IMR-90 (cell line): ENCODE measurements around the gene CMIP. TPM values are rescaled to one million over a fixed set of nuclear protein-coding genes. Genes with fewer than 3 reads are reported as not detected.

Experiments
- ATAC-seq: fragments of 200-7000 bp; cut with Tn5 transposase; 2 replicates; pipeline ENCODE4 v1.9.1; 2020; ENCODE audit warnings: low read depth, mild to moderate bottlenecking, moderate library complexity
- BruUV-seq: library from RNA; stranded (reverse); fragments of 400-500 nt; replicated peaks from 2 replicates; lab custom pipeline; 2021; lab: Mats Ljungman, UMichigan
- CTCF ChIA-PET: fragments of 300-600 bp; formaldehyde crosslinking; extraction: SDS; loops from one replicate; lab custom pipeline; 2021; ENCODE audit warnings: antibody characterized with exemption; lab: Yijun Ruan, JAX
- POLR2A ChIA-PET: fragments of 300-600 bp; sonication (Branson Sonifier 250); formaldehyde crosslinking; loops from one replicate; lab custom pipeline; 2022; ENCODE audit warnings: antibody characterized with exemption; ENCODE audit not compliant: unreplicated experiment; lab: Charles Lee
- DNase-seq: peaks from one replicate; pipeline ENCODE4 v3.0.0; 2013
- H2AFZ ChIP-seq: replicated peaks from 2 replicates; pipeline ENCODE3; 2013; ENCODE audit warnings: low read length, mild to moderate bottlenecking; ENCODE audit not compliant: poor library complexity
- H2AK5ac ChIP-seq: 2 replicates; pipeline ENCODE4 v1.6.1; 2013; ENCODE audit warnings: low read depth, low read length, inconsistent platforms
- H2AK9ac ChIP-seq: replicated peaks from 2 replicates; pipeline ENCODE3; 2013; ENCODE audit warnings: mild to moderate bottlenecking, low read depth, low read length, moderate library complexity; ENCODE audit not compliant: poor library complexity
- H2BK120ac ChIP-seq: 2 replicates; pipeline ENCODE4 v1.6.1; 2013; ENCODE audit warnings: low read depth, low read length, inconsistent platforms
- H2BK15ac ChIP-seq: 3 replicates; pipeline ENCODE4 v1.6.1; 2013; ENCODE audit warnings: low read depth, low read length, inconsistent platforms
- H2BK20ac ChIP-seq: 2 replicates; pipeline ENCODE4 v1.6.1; 2013; ENCODE audit warnings: low read depth, mild to moderate bottlenecking, inconsistent platforms, low read length, moderate library complexity
- H2BK5ac ChIP-seq: 2 replicates; pipeline ENCODE4 v1.6.1; 2013; ENCODE audit warnings: mild to moderate bottlenecking, low read depth, low read length, inconsistent platforms; ENCODE audit not compliant: poor library complexity, severe bottlenecking
- H3K14ac ChIP-seq: replicated peaks from 2 replicates; pipeline ENCODE4 v1.6.1; 2013; ENCODE audit warnings: low read depth, low read length, inconsistent platforms
- H3K18ac ChIP-seq: 2 replicates; pipeline ENCODE4 v1.6.1; 2013; ENCODE audit warnings: low read depth, low read length, control low read depth
- H3K23ac ChIP-seq: 2 replicates; pipeline ENCODE4 v1.6.1; 2013; ENCODE audit warnings: low read depth, low read length, inconsistent platforms
- H3K27ac ChIP-seq: 2 replicates; pipeline ENCODE4 v1.5.1; 2013; ENCODE audit warnings: mild to moderate bottlenecking, control low read depth, low read length; ENCODE audit not compliant: insufficient read depth
- H3K27me3 ChIP-seq: 2 replicates; pipeline ENCODE4 v1.6.1; 2013; ENCODE audit warnings: low read length; ENCODE audit not compliant: control insufficient read depth, insufficient read depth
- H3K36me3 ChIP-seq: 2 replicates; pipeline ENCODE4 v1.6.1; 2013; ENCODE audit warnings: low read length, mixed read lengths; ENCODE audit not compliant: control insufficient read depth, insufficient read depth
- H3K4ac ChIP-seq: 2 replicates; pipeline ENCODE4 v1.6.1; 2013; ENCODE audit warnings: low read depth, low read length, inconsistent platforms
- H3K4me1 ChIP-seq: 2 replicates; pipeline ENCODE4 v1.6.1; 2013; ENCODE audit warnings: low read length, mixed read lengths; ENCODE audit not compliant: control insufficient read depth, insufficient read depth
- H3K4me2 ChIP-seq: 2 replicates; pipeline ENCODE4 v1.6.1; 2013; ENCODE audit warnings: low read depth, mild to moderate bottlenecking, control low read depth, low read length, moderate library complexity
- H3K4me3 ChIP-seq: 2 replicates; pipeline ENCODE4 v1.5.1; 2013; ENCODE audit warnings: low read depth, mild to moderate bottlenecking, control low read depth, low read length, moderate library complexity; ENCODE audit not compliant: insufficient read depth
- H3K56ac ChIP-seq: 2 replicates; pipeline ENCODE4 v1.6.1; 2013; ENCODE audit warnings: low read length, inconsistent platforms; ENCODE audit not compliant: insufficient read depth; ENCODE audit errors: extremely low read depth
- H3K79me1 ChIP-seq, 2 experiments: 2 replicates each; pipeline ENCODE4 v1.6.1; 2013; ENCODE audit warnings: low read length in 2 of 2, inconsistent platforms in 1 of 2, low read depth in 1 of 2
- H3K9ac ChIP-seq: 2 replicates; pipeline ENCODE4 v1.6.1; 2013; ENCODE audit warnings: low read depth, low read length, control low read depth
- H3K9me1 ChIP-seq: 2 replicates; pipeline ENCODE4 v1.6.1; 2013; ENCODE audit warnings: low read length, inconsistent platforms; ENCODE audit not compliant: insufficient read depth
- H3K9me3 ChIP-seq: 2 replicates; pipeline ENCODE4 v1.6.1; 2013; ENCODE audit warnings: low read length; ENCODE audit not compliant: control insufficient read depth, insufficient read depth
- H4K20me1 ChIP-seq: 2 replicates; pipeline ENCODE4 v1.6.1; 2013; ENCODE audit warnings: low read length, inconsistent platforms; ENCODE audit not compliant: insufficient read depth
- H4K5ac ChIP-seq: 2 replicates; pipeline ENCODE4 v1.6.1; 2013; ENCODE audit warnings: mild to moderate bottlenecking, low read depth, low read length, control low read depth
- H4K8ac ChIP-seq, 2 experiments: 2 replicates each; pipeline ENCODE4 v1.6.1; 2013; ENCODE audit warnings: low read depth in 2 of 2, low read length in 2 of 2, control low read depth in 1 of 2, inconsistent platforms in 1 of 2
- H4K91ac ChIP-seq: 2 replicates; pipeline ENCODE4 v1.6.1; 2013; ENCODE audit warnings: low read depth, low read length, inconsistent platforms; ENCODE audit not compliant: insufficient read depth
- BHLHE40 ChIP-seq: fragments of 150-350 bp; IDR thresholded peaks from 2 replicates; pipeline ENCODE4 v1.6.1; 2016; ENCODE audit warnings: mild to moderate bottlenecking, low read depth, low read length
- CEBPB ChIP-seq: IDR thresholded peaks from 2 replicates; pipeline ENCODE4 v1.6.1; 2012; ENCODE audit warnings: low read depth, low read length, improper control_type of control experiment
- CHD1 ChIP-seq: IDR thresholded peaks from 2 replicates; pipeline ENCODE4 v1.6.1; 2012; ENCODE audit warnings: low read depth, low read length, improper control_type of control experiment
- CTCF ChIP-seq: conservative IDR thresholded peaks from 2 replicates; pipeline ENCODE4 v1.5.1; 2012; ENCODE audit warnings: mild to moderate bottlenecking, low read depth, low read length, improper control_type of control experiment
- FOS ChIP-seq: fragments of 150-350 bp; IDR thresholded peaks from 2 replicates; pipeline ENCODE4 v1.6.1; 2016; ENCODE audit warnings: low read depth, low read length
- MAFK ChIP-seq: IDR thresholded peaks from 2 replicates; pipeline ENCODE4 v1.6.1; 2012; ENCODE audit warnings: low read depth, low read length, improper control_type of control experiment
- MAZ ChIP-seq: IDR thresholded peaks from 2 replicates; pipeline ENCODE4 v1.6.1; 2012; ENCODE audit warnings: low read depth, mild to moderate bottlenecking, low read length, improper control_type of control experiment, moderate library complexity, borderline replicate concordance
- MXI1 ChIP-seq: IDR thresholded peaks from 2 replicates; pipeline ENCODE4 v1.6.1; 2012; ENCODE audit warnings: low read depth, mild to moderate bottlenecking, low read length, moderate library complexity, borderline replicate concordance
- NFE2L2 ChIP-seq: fragments of 150-350 bp; IDR thresholded peaks from 2 replicates; pipeline ENCODE4 v1.6.1; 2016; ENCODE audit warnings: low read depth, mild to moderate bottlenecking, low read length
- POLR2A ChIP-seq: IDR thresholded peaks from 2 replicates; pipeline ENCODE4 v1.6.1; 2012; ENCODE audit warnings: mild to moderate bottlenecking, low read depth, low read length
- RAD21 ChIP-seq: IDR thresholded peaks from 2 replicates; pipeline ENCODE4 v1.6.1; 2012; ENCODE audit warnings: low read length, improper control_type of control experiment
- RCOR1 ChIP-seq: IDR thresholded peaks from 2 replicates; pipeline ENCODE4 v1.6.1; 2012; ENCODE audit warnings: mild to moderate bottlenecking, low read length, improper control_type of control experiment; ENCODE audit not compliant: insufficient replicate concordance
- RFX5 ChIP-seq: IDR thresholded peaks from 2 replicates; pipeline ENCODE4 v1.8.0; 2012; ENCODE audit warnings: low read depth, mild to moderate bottlenecking, low read length, moderate library complexity
- SMC3 ChIP-seq: fragments of 150-350 bp; IDR thresholded peaks from 2 replicates; pipeline ENCODE4 v1.6.1; 2016; ENCODE audit warnings: low read depth, mild to moderate bottlenecking, antibody characterized with exemption, low read length, moderate library complexity
- WGBS, 2 experiments: methylation state at CpG; one replicate each; pipeline versions ENCODE4 v1.1.5 to v1.1.7; 2013; ENCODE audit warnings: missing lambda C conversion rate in 2 of 2; ENCODE audit not compliant: insufficient read length in 1 of 2; ENCODE audit errors: extremely low coverage in 2 of 2; 5-methylcytosine and 5-hydroxymethylcytosine counted together
- dilution Hi-C: fragments of 300-500 bp; cut with HindIII; formaldehyde crosslinking; loops from one replicate; pipeline ENCODE4 v1.14.3; 2018; ENCODE audit warnings: low sequenced_read_pairs; ENCODE audit not compliant: unreplicated experiment
- in situ Hi-C: fragments of 300-500 bp; cut with MboI; formaldehyde crosslinking; loops from 3 replicates; pipeline ENCODE4 v1.14.3; 2019; ENCODE audit warnings: low sequenced_read_pairs, inconsistent platforms, mixed read lengths
- intact Hi-C: fragments of 100-400 bp; cut with micrococcal nuclease; formaldehyde crosslinking; loops from 2 replicates; pipeline ENCODE4 v1.10.0; 2022
- polyA plus RNA-seq, 3 experiments: library from polyadenylated mRNA; depleted of rRNA; stranded (reverse); fragments of >200 nt; gene quantifications; 2 replicates each; pipeline ENCODE4 v1.2.3, GENCODE V29; 2012; ENCODE audit warnings: low replicate concordance in 1 of 3
- total RNA-seq: library from RNA; depleted of rRNA; stranded (reverse); fragments of >200 nt; gene quantifications from 2 replicates; pipeline ENCODE4 v1.2.3, GENCODE V29; 2012
- TF ChIP-seq, protein P1 (sequence below): fragments of 150-350 bp; IDR thresholded peaks from 2 replicates; pipeline ENCODE4 v1.6.1; 2017; ENCODE audit warnings: mild to moderate bottlenecking, antibody characterized with exemption, low read length, low read depth
- TF ChIP-seq, protein P2 (sequence below): fragments of 150-350 bp; IDR thresholded peaks from 2 replicates; pipeline ENCODE4 v1.6.1; 2016; ENCODE audit warnings: low read depth, mild to moderate bottlenecking, low read length, moderate library complexity, borderline replicate concordance

Gene CMIP
- total and polyA plus RNA-seq, 2 of the 4 experiments (the other 2 are of a cell fraction), result 3.2 to 11.6 TPM

GRCh38 chr16:81571175-81571574, 126.6 kb downstream of the CMIP start:
- peaks cover 66% of the 10 kb centered on the region for H4K20me1 ChIP-seq
- H3K23ac ChIP-seq, result no peak overlapping the region
- no peak overlapping the region for H2BK5ac ChIP-seq
- H2BK120ac ChIP-seq, result no peak overlapping the region
- ChIA-PET POLR2A (no interaction called here), CTCF (interaction anchor here (0.5 kb wide), 1 partner anchor 170 kb away, joined by 5 read pairs; no protein-coding TSS in a partner anchor)
- BruUV-seq, result no TSS peak
- in situ Hi-C loops, result no loop called here
- no peak overlapping the region for H2BK15ac ChIP-seq
- no peaks in the 10 kb centered on the region for H3K36me3 ChIP-seq
- no peak overlapping the region for H3K4me3 ChIP-seq
- no peak overlapping the region for H3K9ac ChIP-seq
- H3K4ac ChIP-seq, result no peak overlapping the region
- H3K27me3 ChIP-seq, result no peaks in the 10 kb centered on the region
- no peak overlapping the region for H2AFZ ChIP-seq
- peaks cover 31% of the 10 kb centered on the region for H3K9me1 ChIP-seq
- H3K18ac ChIP-seq, result no peak overlapping the region
- no peak overlapping the region for H2AK9ac ChIP-seq
- no peak overlapping the region for H2BK20ac ChIP-seq
- no peak overlapping the region for H4K8ac ChIP-seq
- no peak for DNase-seq
- H3K4me1 ChIP-seq, result peaks cover 7% of the 10 kb centered on the region
- peaks cover 30 to 69% of the 10 kb centered on the region in 2 experiments for H3K79me1 ChIP-seq
- no peak overlapping the region for H2AK5ac ChIP-seq
- H3K27ac ChIP-seq, result no peak overlapping the region
- WGBS, 2 experiments, result no CpG with 5 or more reads among the region's 4 CpGs
- H3K14ac ChIP-seq, result no peak overlapping the region
- H3K9me3 ChIP-seq, result no peaks in the 10 kb centered on the region
- intact Hi-C loops, result no loop called here
- no peak overlapping the region for H3K56ac ChIP-seq
- dilution Hi-C loops, result no loop called here
- H4K5ac ChIP-seq, result no peak overlapping the region
- H3K4me2 ChIP-seq, result no peak overlapping the region
- H4K91ac ChIP-seq, result no peak overlapping the region
- no peak for TF ChIP-seq BHLHE40
- no peak for TF ChIP-seq RCOR1
- TF ChIP-seq, protein P1, sequence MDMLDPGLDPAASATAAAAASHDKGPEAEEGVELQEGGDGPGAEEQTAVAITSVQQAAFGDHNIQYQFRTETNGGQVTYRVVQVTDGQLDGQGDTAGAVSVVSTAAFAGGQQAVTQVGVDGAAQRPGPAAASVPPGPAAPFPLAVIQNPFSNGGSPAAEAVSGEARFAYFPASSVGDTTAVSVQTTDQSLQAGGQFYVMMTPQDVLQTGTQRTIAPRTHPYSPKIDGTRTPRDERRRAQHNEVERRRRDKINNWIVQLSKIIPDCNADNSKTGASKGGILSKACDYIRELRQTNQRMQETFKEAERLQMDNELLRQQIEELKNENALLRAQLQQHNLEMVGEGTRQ, result no peak
- no peak for TF ChIP-seq NFE2L2
- TF ChIP-seq MAZ, result no peak
- TF ChIP-seq MAFK, result no peak
- no peak for TF ChIP-seq RFX5
- TF ChIP-seq FOS, result no peak
- TF ChIP-seq, protein P2, sequence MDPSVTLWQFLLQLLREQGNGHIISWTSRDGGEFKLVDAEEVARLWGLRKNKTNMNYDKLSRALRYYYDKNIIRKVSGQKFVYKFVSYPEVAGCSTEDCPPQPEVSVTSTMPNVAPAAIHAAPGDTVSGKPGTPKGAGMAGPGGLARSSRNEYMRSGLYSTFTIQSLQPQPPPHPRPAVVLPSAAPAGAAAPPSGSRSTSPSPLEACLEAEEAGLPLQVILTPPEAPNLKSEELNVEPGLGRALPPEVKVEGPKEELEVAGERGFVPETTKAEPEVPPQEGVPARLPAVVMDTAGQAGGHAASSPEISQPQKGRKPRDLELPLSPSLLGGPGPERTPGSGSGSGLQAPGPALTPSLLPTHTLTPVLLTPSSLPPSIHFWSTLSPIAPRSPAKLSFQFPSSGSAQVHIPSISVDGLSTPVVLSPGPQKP, result no peak
- TF ChIP-seq SMC3, result no peak
- TF ChIP-seq MXI1, result no peak
- TF ChIP-seq CHD1, result no peak
- TF ChIP-seq RAD21, result no peak
- no peak for TF ChIP-seq CTCF
- no peak for TF ChIP-seq CEBPB
- TF ChIP-seq POLR2A, result no peak
- no peak for ATAC-seq
